ENCODE measurements around the gene ZAR1L. TPM values are rescaled to one million over a fixed set of nuclear protein-coding genes. Genes with fewer than 3 reads are reported as not detected.

ZAR1L gene
- total RNA-seq, 1 experiment from 2014 or later: not detected

GRCh38 chr13:32266130-32266529, 49.0 kb downstream of the ZAR1L start:
- no peak overlapping the region for H3K27ac ChIP-seq (ENCODE audit: low read length)
- no peak for ATAC-seq

GRCh38 chr13:32265726-32266125, 49.4 kb downstream of the ZAR1L start:
- no TSS peak for BruUV-seq (replicated peaks)
- Histone ChIP-seq H3K4me1 (ENCODE audit: control insufficient read depth, insufficient read depth, low read length) (no peaks in the 10 kb centered on the region), H3K36me3 (ENCODE audit: control insufficient read depth, insufficient read depth, low read length) (no peaks in the 10 kb centered on the region), H3K9me3 (ENCODE audit: control insufficient read depth, insufficient read depth, low read depth, low read length) (no peaks in the 10 kb centered on the region), H3K27me3 (ENCODE audit: control insufficient read depth, insufficient read depth, low read length) (no peaks in the 10 kb centered on the region), H3K4me3 (ENCODE audit: low read depth in 2 of 2, low read length in 2 of 2) (no peak overlapping the region), H3K27ac (ENCODE audit: low read length) (no peak overlapping the region)
- ChIA-PET POLR2A (no interaction called here), CTCF (no interaction called here)
- TF ChIP-seq TCF7L2 (IDR thresholded peaks at IDR 0.05; ENCODE audit: low read depth, low read length) (no peak), REST (IDR thresholded peaks at IDR 0.05; ENCODE audit: insufficient read depth in 1 of 2, low read depth in 2 of 2, low read length in 1 of 2) (no peak), CTCF (IDR thresholded peaks at IDR 0.05) (no peak), POLR2AphosphoS5 (IDR thresholded peaks at IDR 0.05; ENCODE audit: low read depth, low read length) (no peak), SIN3A (IDR thresholded peaks at IDR 0.05; ENCODE audit: borderline replicate concordance, insufficient read depth, low read depth, low read length) (no peak)
- intact Hi-C loops (cut with micrococcal nuclease; ENCODE audit: unreplicated experiment): no loop called here
- in situ Hi-C loops (cut with HindIII; ENCODE audit: low pct_unique_long_range_greater_than_20kb, low sequenced_read_pairs): no loop called here
- no peak for DNase-seq (ENCODE audit: low read depth, low spot score)
- ATAC-seq: no peak

More at GRCh38 chr13:32266130-32266529, 49.0 kb downstream of the ZAR1L start:
- ChIA-PET CTCF (no interaction called here), POLR2A (no interaction called here)
- no peak for TF ChIP-seq SIN3A (IDR thresholded peaks at IDR 0.05; ENCODE audit: borderline replicate concordance, insufficient read depth, low read depth, low read length)
- TF ChIP-seq POLR2AphosphoS5 (IDR thresholded peaks at IDR 0.05; ENCODE audit: low read depth, low read length): no peak
- no peak for TF ChIP-seq CTCF (IDR thresholded peaks at IDR 0.05)
- TF ChIP-seq REST (IDR thresholded peaks at IDR 0.05; ENCODE audit: insufficient read depth in 1 of 2, low read depth in 2 of 2, low read length in 1 of 2): no peak
- TF ChIP-seq TCF7L2 (IDR thresholded peaks at IDR 0.05; ENCODE audit: low read depth, low read length): no peak
- no peaks in the 10 kb centered on the region for H3K36me3 ChIP-seq (ENCODE audit: control insufficient read depth, insufficient read depth, low read length)
- no peak overlapping the region for H3K4me3 ChIP-seq (ENCODE audit: low read depth in 2 of 2, low read length in 2 of 2)
- no peaks in the 10 kb centered on the region for H3K27me3 ChIP-seq (ENCODE audit: control insufficient read depth, insufficient read depth, low read length)
- no peaks in the 10 kb centered on the region for H3K9me3 ChIP-seq (ENCODE audit: control insufficient read depth, insufficient read depth, low read depth, low read length)
- in situ Hi-C loops (cut with HindIII; ENCODE audit: low pct_unique_long_range_greater_than_20kb, low sequenced_read_pairs): no loop called here
- no TSS peak for BruUV-seq (replicated peaks)
- no peaks in the 10 kb centered on the region for H3K4me1 ChIP-seq (ENCODE audit: control insufficient read depth, insufficient read depth, low read length)
- intact Hi-C loops (cut with micrococcal nuclease; ENCODE audit: unreplicated experiment): no loop called here
- DNase-seq (ENCODE audit: low read depth, low spot score): no peak

Measured in Panc1 (cell line).